ENCODE data around the gene WDFY2. TPM values are rescaled to one million over a fixed set of nuclear protein-coding genes. Genes with fewer than 3 reads are reported as not detected.

WDFY2 gene
- total and polyA plus RNA-seq, 11 donors: 2.0 to 12.6 (median 6.5) TPM

- H3K4me1 ChIP-seq: peaks cover 0 to 6% (median 0%) of the 10 kb centered on the region in 12 donors
- intact Hi-C loops (cut with DNase I): no loop called here
- no peaks in the 10 kb centered on the region for H3K27me3 ChIP-seq
- H3K9me3 ChIP-seq: no peaks in the 10 kb centered on the region
- DNase-seq: no peak
- no peak overlapping the region for H3K27ac ChIP-seq
- no peak for TF ChIP-seq POLR2A (IDR thresholded peaks at IDR 0.05)
- no peak for TF ChIP-seq CTCF (IDR thresholded peaks at IDR 0.05)
- peaks cover 0 to 6% (median 0%) of the 10 kb centered on the region in 9 donors for H3K36me3 ChIP-seq
- WGBS, 4 donors: 84 to 93% (median 89%) methylated on average over 11 of the region's 11 CpGs
- no peak for ATAC-seq
- H3K4me3 ChIP-seq: no peak overlapping the region
Measured at GRCh38 chr13:51778392-51778791, 194.1 kb downstream of the WDFY2 start.

GRCh38 chr13:51780099-51780498, 195.8 kb downstream of the WDFY2 start:
- ATAC-seq (no peak), DNase-seq (no peak)
- intact Hi-C loops (cut with DNase I): loop anchor here in 1 of 10 donors (5.0 kb wide), 1 partner anchor 198 kb away; the partner anchor contains the start of gene WDFY2
- Histone ChIP-seq H3K27me3 (no peaks in the 10 kb centered on the region), H3K9me3 (no peaks in the 10 kb centered on the region), H3K4me1 (peaks cover 0 to 6% (median 0%) of the 10 kb centered on the region in 12 donors), H3K27ac (no peak overlapping the region), H3K4me3 (no peak overlapping the region), H3K36me3 (peaks cover 0 to 3% (median 0%) of the 10 kb centered on the region in 9 donors)
- 65 to 76% (median 71%) methylated on average over 3 of the region's 3 CpGs for WGBS, 4 donors
- no peak for TF ChIP-seq POLR2A (IDR thresholded peaks at IDR 0.05)

- Histone ChIP-seq H3K9me3 (no peaks in the 10 kb centered on the region), H3K27ac (no peak overlapping the region), H3K27me3 (no peaks in the 10 kb centered on the region), H3K36me3 (peaks cover 0 to 3% (median 0%) of the 10 kb centered on the region in 9 donors), H3K4me3 (no peak overlapping the region), H3K4me1 (peaks cover 0 to 16% (median 10%) of the 10 kb centered on the region in 12 donors)
- DNase-seq (peak in 1 of 5 donors; percentile 43), ATAC-seq (peak; percentile 26 to 60 (median 56))
- intact Hi-C loops (cut with DNase I): loop anchor here in 1 of 10 donors (5.0 kb wide), 1 partner anchor 199 kb away; the partner anchor contains the start of gene WDFY2
- 74 to 76% (median 75%) methylated on average over 15 of the region's 15 CpGs for WGBS, 4 donors
- TF ChIP-seq POLR2A (IDR thresholded peaks at IDR 0.05): no peak
- peak in 5 of 12 donors; percentile 16 to 35 (median 24) for TF ChIP-seq CTCF (IDR thresholded peaks at IDR 0.05)
Measured at GRCh38 chr13:51781246-51782022, 197.2 kb downstream of the WDFY2 start.

- WGBS, 4 donors: 82 to 85% (median 84%) methylated on average over 15 of the region's 15 CpGs
- TF ChIP-seq CTCF (IDR thresholded peaks at IDR 0.05): no peak
- no peak for TF ChIP-seq POLR2A (IDR thresholded peaks at IDR 0.05)
- ATAC-seq: peak in 1 of 4 donors; percentile 5
Measured at GRCh38 chr13:51782026-51782710, 197.9 kb downstream of the WDFY2 start.

More at GRCh38 chr13:51782026-51782710, 197.9 kb downstream of the WDFY2 start:
- Histone ChIP-seq H3K9me3 (no peaks in the 10 kb centered on the region), H3K4me1 (peaks cover 0 to 24% (median 16%) of the 10 kb centered on the region in 12 donors), H3K4me3 (no peak overlapping the region), H3K36me3 (peaks cover 0 to 1% (median 0%) of the 10 kb centered on the region in 9 donors), H3K27me3 (no peaks in the 10 kb centered on the region), H3K27ac (no peak overlapping the region)
- intact Hi-C loops (cut with DNase I): loop anchor here in 1 of 10 donors (5.0 kb wide), 1 partner anchor 200 kb away; the partner anchor contains the start of gene WDFY2
- DNase-seq: no peak
